ENCODE measurements around the gene ELF5.

Gene ELF5

GRCh38 chr11:34466802-34467488 is 46.6 kb downstream of the ELF5 start:
- no peak overlapping the region for H3K4me3 ChIP-seq (ENCODE audit: low read depth, low read length)
- DNase-seq (ENCODE audit: low read depth, low spot score), result peak; percentile 20
- no peak for TF ChIP-seq CTCF (IDR thresholded peaks at IDR 0.05; ENCODE audit: low read depth, low read length)
- in situ Hi-C loops (cut with HindIII; ENCODE audit: low sequenced_read_pairs), result no loop called here

- in situ Hi-C loops (cut with HindIII; ENCODE audit: low sequenced_read_pairs), result no loop called here
- DNase-seq (ENCODE audit: low read depth, low spot score), result no peak
- TF ChIP-seq CTCF (IDR thresholded peaks at IDR 0.05; ENCODE audit: low read depth, low read length), result no peak
- H3K4me3 ChIP-seq (ENCODE audit: low read depth, low read length), result no peak overlapping the region
Observed at GRCh38 chr11:34464591-34465051, 49.0 kb downstream of the ELF5 start.

- H3K4me3 ChIP-seq (ENCODE audit: low read depth, low read length), result no peak overlapping the region
- no peak for DNase-seq (ENCODE audit: low read depth, low spot score)
- TF ChIP-seq CTCF (IDR thresholded peaks at IDR 0.05; ENCODE audit: low read depth, low read length), result no peak
- in situ Hi-C loops (cut with HindIII; ENCODE audit: low sequenced_read_pairs), result no loop called here
Observed at GRCh38 chr11:34461215-34461614, 52.4 kb downstream of the ELF5 start.

- H3K4me3 ChIP-seq (ENCODE audit: low read depth, low read length), result no peak overlapping the region
- no peak for DNase-seq (ENCODE audit: low read depth, low spot score)
- TF ChIP-seq CTCF (IDR thresholded peaks at IDR 0.05; ENCODE audit: low read depth, low read length), result no peak
- in situ Hi-C loops (cut with HindIII; ENCODE audit: low sequenced_read_pairs), result no loop called here
Observed at GRCh38 chr11:34460278-34460677, 53.3 kb downstream of the ELF5 start.

- no peak for DNase-seq (ENCODE audit: low read depth, low spot score)
- TF ChIP-seq CTCF (IDR thresholded peaks at IDR 0.05; ENCODE audit: low read depth, low read length), result no peak
- no peak overlapping the region for H3K4me3 ChIP-seq (ENCODE audit: low read depth, low read length)
- in situ Hi-C loops (cut with HindIII; ENCODE audit: low sequenced_read_pairs), result no loop called here
Observed at GRCh38 chr11:34459507-34460162, 54.0 kb downstream of the ELF5 start.

GRCh38 chr11:34458525-34458924 is 55.1 kb downstream of the ELF5 start:
- TF ChIP-seq CTCF (IDR thresholded peaks at IDR 0.05; ENCODE audit: low read depth, low read length), result no peak
- in situ Hi-C loops (cut with HindIII; ENCODE audit: low sequenced_read_pairs), result no loop called here
- no peak overlapping the region for H3K4me3 ChIP-seq (ENCODE audit: low read depth, low read length)
- no peak for DNase-seq (ENCODE audit: low read depth, low spot score)
